ENCODE measurements around the gene SUN2. TPM values are rescaled to one million over a fixed set of nuclear protein-coding genes. Genes with fewer than 3 reads are reported as not detected.
A peak's percentile ranks its signal among the peaks of the same experiment; 100 is the strongest.

The SUN2 gene
- total and polyA plus RNA-seq, 10 of the 15 experiments (the other 5 are each of a cell fraction or from before 2014, with no cell fraction given), result 0.18 to 107 (median 35.9) TPM

- TF ChIP-seq IKZF1 (conservative IDR thresholded peaks at IDR 0.05), result no peak
- TF ChIP-seq BCL3 (IDR thresholded peaks at IDR 0.05; ENCODE audit: borderline replicate concordance, insufficient read depth, low read depth, low read length, poor library complexity, severe bottlenecking), result no peak
- no peak for TF ChIP-seq SUZ12 (IDR thresholded peaks at IDR 0.05; ENCODE audit: unreplicated experiment)
- TF ChIP-seq SP1 (IDR thresholded peaks at IDR 0.05; ENCODE audit: low read depth, low read length), result no peak
- TF ChIP-seq KDM1A (IDR thresholded peaks at IDR 0.05; ENCODE audit: borderline replicate concordance), result no peak
- TF ChIP-seq PBX3 (IDR thresholded peaks at IDR 0.05; ENCODE audit: insufficient replicate concordance, low read depth, low read length), result peak; percentile 52
- no peak for TF ChIP-seq RAD51 (IDR thresholded peaks at IDR 0.05)
- no peak for TF ChIP-seq PAX8 (IDR thresholded peaks at IDR 0.05)
- peak; percentile 12 for TF ChIP-seq MEF2B (IDR thresholded peaks at IDR 0.05; ENCODE audit: partially characterized antibody, poor library complexity, severe bottlenecking)
- TF ChIP-seq RB1 (IDR thresholded peaks at IDR 0.05; ENCODE audit: borderline replicate concordance), result no peak
- no peak for TF ChIP-seq GABPA (IDR thresholded peaks at IDR 0.05; ENCODE audit: low read depth)
- TF ChIP-seq JUND (IDR thresholded peaks at IDR 0.05; ENCODE audit: low read depth, low read length), result no peak
- no peak for TF ChIP-seq BRCA1 (IDR thresholded peaks at IDR 0.05; ENCODE audit: low read depth, low read length)
- no peak for TF ChIP-seq CTCF (IDR thresholded peaks at IDR 0.05 in 2 of 3, conservative IDR thresholded peaks at IDR 0.05 in 1 of 3; ENCODE audit: control insufficient read depth in 2 of 3, extremely low read depth in 1 of 3, insufficient read depth in 1 of 3, low read depth in 3 of 3, low read length in 3 of 3)
- TF ChIP-seq IRF5 (IDR thresholded peaks at IDR 0.05; ENCODE audit: borderline replicate concordance), result no peak
These were observed 2.6 kb upstream of the SUN2 start (continued) for GRCh38 chr22:38758276-38758945.

All from GM12878 (cell line).